Measurements from ENCODE around the gene MRTFA. TPM values are rescaled to one million over a fixed set of nuclear protein-coding genes. Genes with fewer than 3 reads are reported as not detected.
"Not testable (repeated sequence)": the region's sequence is repeated elsewhere in the genome, so short reads cannot be mapped to it uniquely, and the experiment has no call there.

The MRTFA gene
- total RNA-seq, 4 donors from 2014 or later, result 59.7 to 163 (median 111) TPM

DNA sequence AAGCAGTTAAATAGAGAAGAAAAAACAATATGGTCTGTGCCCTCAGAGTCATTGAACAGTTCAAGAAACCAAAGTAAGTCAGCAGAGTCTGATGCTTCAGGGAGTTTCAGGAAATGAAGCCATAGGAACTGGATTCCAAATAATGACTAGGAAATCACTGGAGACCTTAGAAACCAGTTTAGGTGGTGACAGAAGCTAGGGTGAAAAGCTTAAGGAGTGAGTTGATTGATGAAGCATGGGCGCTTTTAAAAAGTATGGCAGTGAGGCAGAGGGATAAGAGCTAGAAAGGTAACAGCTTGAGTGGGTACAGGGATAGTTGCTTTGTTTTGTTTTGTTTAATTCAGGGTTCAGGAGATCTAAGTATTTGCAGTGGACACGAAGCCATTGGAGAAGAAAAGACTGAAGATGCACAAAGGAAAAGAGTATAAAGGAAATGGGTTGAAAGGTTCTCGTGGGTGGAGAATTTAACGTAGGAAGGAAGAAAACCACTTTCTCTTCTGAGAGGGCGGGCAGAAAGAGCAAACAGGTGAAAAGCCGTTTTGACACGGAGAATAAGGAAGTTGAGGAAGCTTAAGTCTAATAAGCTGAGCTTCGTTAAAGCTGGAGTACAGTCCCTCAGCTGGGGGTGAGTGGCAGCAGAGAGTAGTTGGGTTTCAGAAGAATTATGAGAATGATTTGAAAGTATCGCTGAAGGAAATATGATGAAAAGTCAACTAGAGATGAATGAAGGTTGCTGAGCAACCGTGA lies 251.3 kb downstream of the MRTFA start:
- no peak overlapping the region for H3K4me3 ChIP-seq (ENCODE audit: low read depth, poor library complexity, severe bottlenecking)
- intact Hi-C loops (cut with DNase I; ENCODE audit: low total_unique reads), result no loop called here
- TF ChIP-seq POLR2A (IDR thresholded peaks at IDR 0.05) (no peak), CTCF (IDR thresholded peaks at IDR 0.05) (no peak)
- DNase-seq (ENCODE audit: low spot score in 2 of 2), result no peak
- 71 to 78% methylated on average over 10 of the region's 10 CpGs for WGBS, 2 donors

DNA sequence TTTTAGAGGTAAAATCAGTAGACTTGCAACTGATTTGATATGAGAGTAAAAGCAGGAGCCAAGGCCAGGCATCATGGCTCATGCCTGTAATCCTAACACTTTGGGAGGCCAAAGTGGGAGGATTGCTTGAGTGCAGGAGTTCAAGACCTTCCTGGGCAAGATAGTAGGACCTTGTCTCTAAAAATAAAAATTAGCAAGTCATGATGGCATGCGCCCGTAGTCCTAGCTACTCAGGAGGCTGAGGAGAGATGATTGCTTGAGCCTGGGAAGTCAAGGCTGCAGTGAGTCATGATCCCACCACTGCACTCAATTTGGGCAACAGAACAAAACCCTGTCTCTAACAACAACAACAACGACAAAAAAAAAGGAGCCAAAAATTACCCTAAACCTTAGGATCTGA lies 252.6 kb downstream of the MRTFA start:
- DNase-seq (ENCODE audit: low spot score in 2 of 2), result no peak
- TF ChIP-seq POLR2A (IDR thresholded peaks at IDR 0.05) (no peak), CTCF (IDR thresholded peaks at IDR 0.05) (no peak)
- H3K4me3 ChIP-seq (ENCODE audit: low read depth, poor library complexity, severe bottlenecking), result no peak overlapping the region
- intact Hi-C loops (cut with DNase I; ENCODE audit: low total_unique reads), result no loop called here
- WGBS, 2 donors, result 68 to 80% methylated on average over 3 of the region's 3 CpGs

- no peak for TF ChIP-seq CTCF (IDR thresholded peaks at IDR 0.05)
- TF ChIP-seq POLR2A (IDR thresholded peaks at IDR 0.05), result no peak
- H3K4me3 ChIP-seq (ENCODE audit: low read depth, poor library complexity, severe bottlenecking), result no peak overlapping the region
- intact Hi-C loops (cut with DNase I; ENCODE audit: low total_unique reads), result no loop called here
- WGBS, 2 donors, result 91 to 96% methylated on average over 3 of the region's 3 CpGs
- no peak for DNase-seq (ENCODE audit: low spot score in 2 of 2)
Observed at GRCh38 chr22:40381461-40381860, 255.1 kb downstream of the MRTFA start.

DNA sequence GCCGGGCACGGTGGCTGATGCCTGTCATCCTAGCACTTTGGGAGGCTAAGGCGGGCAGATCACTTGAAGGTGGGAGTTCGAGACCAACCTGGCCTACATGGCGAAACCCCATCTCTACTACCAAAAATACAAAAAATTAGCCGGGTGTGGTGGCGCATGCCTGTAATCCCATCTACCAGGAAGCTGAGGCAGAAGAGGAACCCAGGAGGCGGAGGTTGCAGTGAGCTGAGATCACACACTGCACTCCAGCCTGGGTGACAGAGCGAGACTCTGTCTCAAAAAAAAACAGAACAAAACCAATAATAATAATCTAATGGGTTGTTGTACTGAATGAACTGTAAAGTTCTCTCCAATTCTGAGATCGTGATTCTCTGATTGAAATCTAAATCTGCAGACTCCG lies 258.1 kb downstream of the MRTFA start:
- intact Hi-C loops (cut with DNase I; ENCODE audit: low total_unique reads), result not testable (repeated sequence)
- 86 to 91% methylated on average over 11 of the region's 11 CpGs for WGBS, 2 donors

DNA sequence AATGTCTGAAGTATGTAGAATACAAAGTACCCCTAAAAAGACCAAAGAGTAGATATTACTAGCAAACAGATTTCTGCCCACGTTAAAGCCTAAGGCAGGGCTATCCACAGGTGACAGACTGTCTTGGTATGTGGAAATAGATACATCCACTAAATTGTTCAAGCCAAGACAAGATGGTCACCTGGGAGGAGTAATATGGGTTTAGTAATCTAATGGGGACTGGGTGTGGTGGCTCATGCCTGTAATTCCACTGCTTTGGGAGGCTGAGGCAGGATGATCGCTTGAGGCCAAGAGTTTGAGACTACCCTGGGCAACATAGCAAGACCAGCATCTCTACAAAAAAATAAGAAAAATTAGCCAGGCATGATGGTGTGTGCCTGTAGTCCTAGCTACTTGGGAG lies 258.6 kb downstream of the MRTFA start:
- intact Hi-C loops (cut with DNase I; ENCODE audit: low total_unique reads), result no loop called here
- no peak for DNase-seq (ENCODE audit: low spot score in 2 of 2)
- no peak for TF ChIP-seq POLR2A (IDR thresholded peaks at IDR 0.05)
- no peak for TF ChIP-seq CTCF (IDR thresholded peaks at IDR 0.05)
- no peak overlapping the region for H3K4me3 ChIP-seq (ENCODE audit: low read depth, poor library complexity, severe bottlenecking)
- 77 to 88% methylated on average over 2 of the region's 2 CpGs for WGBS, 2 donors

More for the DNA sequence above, 258.1 kb downstream of the MRTFA start:
- not testable (repeated sequence) for H3K4me3 ChIP-seq (ENCODE audit: low read depth, poor library complexity, severe bottlenecking); DNase-seq (ENCODE audit: low spot score in 2 of 2)

- TF ChIP-seq CTCF (IDR thresholded peaks at IDR 0.05) (no peak), POLR2A (IDR thresholded peaks at IDR 0.05) (no peak)
- DNase-seq (ENCODE audit: low spot score in 2 of 2), result no peak
- intact Hi-C loops (cut with DNase I; ENCODE audit: low total_unique reads), result no loop called here
- H3K4me3 ChIP-seq (ENCODE audit: low read depth, poor library complexity, severe bottlenecking), result no peak overlapping the region
- 78% methylated on average over 5 of the region's 5 CpGs for WGBS, 2 donors
Observed at GRCh38 chr22:40376149-40376548, 260.4 kb downstream of the MRTFA start.

Measured in lower leg skin (tissue), 4 donors.